OCI-LY3 (cell line): ENCODE measurements around the gene SELENOS.

ENCODE experiments used
- H2AFZ ChIP-seq: fragments of 200-600, 300-600 bp; shearing (Covaris generic); 2 replicates; pipeline ENCODE4 v1.6.0; 2014; ENCODE audit warnings: antibody characterized with exemption, low read depth, low read length
- H3K27ac ChIP-seq: fragments of 200-600, 300-600 bp; sonication (generic); 2 replicates; pipeline ENCODE4 v1.5.1; 2014; ENCODE audit warnings: mild to moderate bottlenecking, low read length, moderate library complexity, mixed read lengths
- H3K27me3 ChIP-seq: fragments of 200-600, 300-600 bp; sonication (generic); 2 replicates; pipeline ENCODE4 v1.6.1; 2014; ENCODE audit warnings: low read depth, low read length, mixed read lengths
- H3K36me3 ChIP-seq: fragments of 200-600, 300-600 bp; sonication (generic); replicated peaks from 2 replicates; pipeline ENCODE3; 2014; ENCODE audit warnings: low read depth, low read length, mixed read lengths
- H3K4me1 ChIP-seq: fragments of 300-600, 200-600 bp; sonication (generic); 2 replicates; pipeline ENCODE4 v1.6.1; 2014; ENCODE audit warnings: low read length, mixed read lengths
- H3K4me2 ChIP-seq: fragments of 200-600, 300-600 bp; sonication (generic); 2 replicates; pipeline ENCODE4 v1.6.1; 2014; ENCODE audit warnings: low read length, mixed read lengths
- H3K4me3 ChIP-seq: fragments of 300-600, 200-600 bp; sonication (generic); 2 replicates; pipeline ENCODE4 v1.5.1; 2014; ENCODE audit warnings: antibody characterized with exemption, mild to moderate bottlenecking, low read length, moderate library complexity
- H3K79me2 ChIP-seq: fragments of 300-600, 200-600 bp; shearing (Covaris generic); 2 replicates; pipeline ENCODE4 v1.6.1; 2014; ENCODE audit warnings: mild to moderate bottlenecking, low read length, mixed read lengths
- H3K9ac ChIP-seq: fragments of 300-600, 200-600 bp; shearing (Covaris generic); 2 replicates; pipeline ENCODE4 v1.6.0; 2014; ENCODE audit warnings: mild to moderate bottlenecking, low read length, moderate library complexity
- H3K9me3 ChIP-seq: fragments of 200-600, 300-600 bp; shearing (Covaris generic); 2 replicates; pipeline ENCODE4 v1.6.1; 2014; ENCODE audit warnings: low read length, mixed read lengths; ENCODE audit not compliant: insufficient read depth
- H4K20me1 ChIP-seq: fragments of 200-600, 300-600 bp; sonication (generic); 2 replicates; pipeline ENCODE4 v1.6.1; 2016; ENCODE audit warnings: low read length, mixed read lengths; ENCODE audit not compliant: insufficient read depth
- EZH2phosphoT487 ChIP-seq: fragments of 200-600 bp; shearing (Covaris generic); IDR thresholded peaks from 2 replicates; pipeline ENCODE4 v1.6.1; 2018; ENCODE audit warnings: antibody characterized with exemption, mixed run types, low read depth
- TF ChIP-seq, protein P1 (sequence below): fragments of 200-600, 300-600 bp; sonication (generic); IDR thresholded peaks from 2 replicates; pipeline ENCODE4 v1.5.1; 2014; ENCODE audit warnings: antibody characterized with exemption, low read length, low read depth

SELENOS gene

DNA sequence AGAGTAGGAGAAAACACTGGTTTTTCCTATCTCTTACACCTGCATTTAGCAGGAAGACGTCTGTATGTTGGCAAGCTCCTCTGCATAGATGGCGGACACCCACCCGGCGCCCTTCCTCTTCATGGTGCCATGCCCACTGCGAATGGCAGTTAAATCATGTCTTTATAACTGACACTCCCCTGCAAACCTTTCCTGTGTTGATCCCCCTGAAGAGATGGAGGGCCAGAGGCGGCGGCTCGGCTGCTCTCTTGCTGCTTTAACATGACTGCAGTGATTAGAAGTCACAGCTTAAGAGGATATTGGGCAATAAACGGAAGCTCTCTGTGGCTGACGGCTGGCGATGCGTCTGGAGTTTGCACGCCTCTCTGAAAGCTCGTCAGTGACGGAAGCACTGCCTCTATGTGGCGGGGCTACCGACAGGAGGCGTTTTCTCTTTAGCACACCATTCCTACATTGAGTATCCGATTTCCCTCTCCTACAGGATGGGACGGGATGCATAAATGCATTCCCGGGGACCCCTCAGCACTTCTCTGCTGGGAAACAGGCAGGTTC, 43.3 kb upstream of the SELENOS start:
- Histone ChIP-seq H3K4me2 (no peak overlapping the region), H4K20me1 (no peaks in the 10 kb centered on the region), H3K9ac (no peak overlapping the region), H3K36me3 (no peaks in the 10 kb centered on the region), H3K4me3 (no peak overlapping the region), H2AFZ (no peak overlapping the region), H3K27ac (no peak overlapping the region), H3K79me2 (no peaks in the 10 kb centered on the region), H3K27me3 (peaks cover 18% of the 10 kb centered on the region), H3K9me3 (no peaks in the 10 kb centered on the region), H3K4me1 (no peaks in the 10 kb centered on the region)
- TF ChIP-seq, protein P1, sequence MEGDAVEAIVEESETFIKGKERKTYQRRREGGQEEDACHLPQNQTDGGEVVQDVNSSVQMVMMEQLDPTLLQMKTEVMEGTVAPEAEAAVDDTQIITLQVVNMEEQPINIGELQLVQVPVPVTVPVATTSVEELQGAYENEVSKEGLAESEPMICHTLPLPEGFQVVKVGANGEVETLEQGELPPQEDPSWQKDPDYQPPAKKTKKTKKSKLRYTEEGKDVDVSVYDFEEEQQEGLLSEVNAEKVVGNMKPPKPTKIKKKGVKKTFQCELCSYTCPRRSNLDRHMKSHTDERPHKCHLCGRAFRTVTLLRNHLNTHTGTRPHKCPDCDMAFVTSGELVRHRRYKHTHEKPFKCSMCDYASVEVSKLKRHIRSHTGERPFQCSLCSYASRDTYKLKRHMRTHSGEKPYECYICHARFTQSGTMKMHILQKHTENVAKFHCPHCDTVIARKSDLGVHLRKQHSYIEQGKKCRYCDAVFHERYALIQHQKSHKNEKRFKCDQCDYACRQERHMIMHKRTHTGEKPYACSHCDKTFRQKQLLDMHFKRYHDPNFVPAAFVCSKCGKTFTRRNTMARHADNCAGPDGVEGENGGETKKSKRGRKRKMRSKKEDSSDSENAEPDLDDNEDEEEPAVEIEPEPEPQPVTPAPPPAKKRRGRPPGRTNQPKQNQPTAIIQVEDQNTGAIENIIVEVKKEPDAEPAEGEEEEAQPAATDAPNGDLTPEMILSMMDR, result no peak
- TF ChIP-seq EZH2phosphoT487, result no peak

DNA sequence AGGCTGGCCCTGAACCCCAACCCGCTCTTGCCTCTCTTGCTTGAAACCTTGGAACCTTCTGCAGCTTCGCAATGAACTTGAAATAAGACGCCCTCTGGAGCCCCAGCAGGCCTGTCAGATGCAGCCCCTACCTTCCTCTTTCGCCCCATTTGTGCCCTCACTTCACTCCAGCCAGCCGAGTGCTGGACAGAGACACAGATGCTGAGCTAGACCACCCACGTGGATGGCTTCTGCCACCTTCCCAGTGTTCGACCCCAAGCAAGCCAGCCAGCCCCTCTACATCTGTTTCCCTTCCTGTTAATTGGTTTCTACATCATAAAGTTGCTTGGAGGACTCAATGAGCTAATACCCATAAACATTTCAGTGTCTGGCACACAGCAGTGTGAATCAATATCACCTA, 41.6 kb upstream of the SELENOS start:
- no peak overlapping the region for H3K27ac ChIP-seq
- H3K9me3 ChIP-seq, result no peaks in the 10 kb centered on the region
- H3K27me3 ChIP-seq, result peaks cover 18% of the 10 kb centered on the region
- H3K4me3 ChIP-seq, result no peak overlapping the region
- H3K4me1 ChIP-seq, result no peaks in the 10 kb centered on the region
- H3K4me2 ChIP-seq, result no peak overlapping the region
- H3K36me3 ChIP-seq, result no peaks in the 10 kb centered on the region
- no peaks in the 10 kb centered on the region for H4K20me1 ChIP-seq
- no peaks in the 10 kb centered on the region for H3K79me2 ChIP-seq
- TF ChIP-seq EZH2phosphoT487, result no peak
- TF ChIP-seq, protein P1, result no peak
- H3K9ac ChIP-seq, result no peak overlapping the region
- no peak overlapping the region for H2AFZ ChIP-seq

DNA sequence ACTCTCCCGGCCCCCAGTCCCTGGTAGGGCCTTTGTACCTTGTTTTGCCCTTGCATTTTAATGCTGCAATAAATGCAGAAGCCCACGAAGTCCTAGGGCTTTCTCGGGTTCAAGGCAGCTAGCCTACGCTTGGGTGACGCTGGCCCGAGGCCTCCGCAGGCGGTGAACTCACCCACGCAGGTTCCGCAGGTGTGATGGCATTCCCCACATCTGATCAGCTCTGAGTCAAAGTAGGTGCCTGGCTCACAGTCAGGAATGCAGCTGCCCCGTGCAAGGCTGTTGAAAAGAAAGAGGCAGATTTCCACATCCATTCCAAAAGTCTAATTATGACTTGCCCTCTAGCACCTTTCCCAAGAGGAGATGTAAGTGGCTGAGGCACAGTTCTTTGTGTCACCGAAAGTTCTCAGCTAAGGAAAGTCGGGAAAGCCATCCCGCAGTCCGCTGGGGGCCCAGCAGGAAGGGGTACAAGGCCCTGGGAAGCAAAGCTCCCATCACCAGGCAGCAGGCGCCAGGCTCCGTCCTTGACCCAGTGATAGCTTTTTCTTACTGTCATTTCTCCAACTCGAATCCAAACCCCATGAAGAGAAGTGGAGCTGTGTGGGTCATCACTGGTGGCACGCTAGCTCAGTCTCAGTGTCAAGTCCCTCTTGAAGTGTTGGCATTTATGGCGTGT, 41.0 kb upstream of the SELENOS start:
- H3K79me2 ChIP-seq, result no peaks in the 10 kb centered on the region
- H3K9me3 ChIP-seq, result no peaks in the 10 kb centered on the region
- no peak overlapping the region for H3K27ac ChIP-seq
- H3K4me1 ChIP-seq, result no peaks in the 10 kb centered on the region
- H3K9ac ChIP-seq, result no peak overlapping the region
- no peaks in the 10 kb centered on the region for H3K36me3 ChIP-seq
- no peak overlapping the region for H3K4me2 ChIP-seq
- no peak overlapping the region for H2AFZ ChIP-seq
- TF ChIP-seq, protein P1, result no peak
- no peak for TF ChIP-seq EZH2phosphoT487
- peaks cover 18% of the 10 kb centered on the region for H3K27me3 ChIP-seq
- no peak overlapping the region for H3K4me3 ChIP-seq
- H4K20me1 ChIP-seq, result no peaks in the 10 kb centered on the region

DNA sequence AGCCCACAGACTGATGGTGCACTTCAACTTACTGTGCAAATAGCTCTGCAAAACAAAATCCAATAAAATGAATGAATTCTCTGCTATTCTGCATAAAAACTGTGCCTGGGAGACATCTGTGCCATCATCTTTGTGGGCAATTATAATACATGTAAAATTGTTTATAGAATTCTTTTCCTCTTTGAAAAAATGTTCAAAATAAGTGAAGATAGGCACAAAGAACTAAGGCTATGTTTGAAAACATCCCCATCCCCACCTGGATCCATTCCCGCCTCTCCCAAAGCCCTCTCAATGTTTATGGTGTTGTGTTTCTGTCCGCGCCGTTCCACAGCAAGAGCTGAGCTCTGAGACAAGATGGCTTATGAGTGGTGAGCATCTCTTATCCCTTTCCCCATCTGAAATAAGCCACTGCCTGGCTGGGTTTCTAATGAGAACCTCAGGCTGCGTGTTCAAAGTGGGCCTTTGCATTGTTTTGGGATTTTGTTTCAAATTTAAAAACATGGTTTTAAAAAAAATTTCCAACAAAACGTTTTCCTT, 40.1 kb upstream of the SELENOS start:
- Histone ChIP-seq H3K9ac (no peak overlapping the region), H4K20me1 (no peaks in the 10 kb centered on the region), H3K27me3 (peaks cover 18% of the 10 kb centered on the region), H3K4me2 (no peak overlapping the region), H3K9me3 (no peaks in the 10 kb centered on the region), H3K4me1 (no peaks in the 10 kb centered on the region), H3K27ac (no peak overlapping the region), H3K4me3 (no peak overlapping the region), H3K36me3 (no peaks in the 10 kb centered on the region), H2AFZ (no peak overlapping the region), H3K79me2 (no peaks in the 10 kb centered on the region)
- TF ChIP-seq, protein P1, result no peak
- no peak for TF ChIP-seq EZH2phosphoT487
